HFF-Myc (cell line): ENCODE measurements around the gene TANK.

ENCODE experiments used
- DNase-seq: peaks from one replicate; pipeline ENCODE4 v3.0.0-alpha.2; 2011; ENCODE audit warnings: low read depth; ENCODE audit errors: extremely low read depth
- H3K4me3 ChIP-seq: replicated peaks from 2 replicates; pipeline ENCODE4 v1.5.1; 2011; ENCODE audit warnings: low read depth, mild to moderate bottlenecking, control low read depth, low read length
- CTCF ChIP-seq: IDR thresholded peaks from 2 replicates; pipeline ENCODE4 v1.5.1; 2012; ENCODE audit warnings: mild to moderate bottlenecking, low read depth, low read length, control low read depth; ENCODE audit errors: missing control alignments

TANK gene

GRCh38 chr2:161206471-161207032, 46.3 kb downstream of the TANK start:
- no peak for TF ChIP-seq CTCF
- H3K4me3 ChIP-seq = no peak overlapping the region
- no peak for DNase-seq

GRCh38 chr2:161207941-161208340, 47.7 kb downstream of the TANK start:
- H3K4me3 ChIP-seq = no peak overlapping the region
- TF ChIP-seq CTCF = no peak
- no peak for DNase-seq

- TF ChIP-seq CTCF = no peak
- no peak overlapping the region for H3K4me3 ChIP-seq
- DNase-seq = peak; percentile 66
Observed at GRCh38 chr2:161208527-161209139, 48.4 kb downstream of the TANK start.

- no peak for TF ChIP-seq CTCF
- no peak overlapping the region for H3K4me3 ChIP-seq
- no peak for DNase-seq
Observed at GRCh38 chr2:161209902-161210301, 49.7 kb downstream of the TANK start.

- TF ChIP-seq CTCF = no peak
- no peak for DNase-seq
- no peak overlapping the region for H3K4me3 ChIP-seq
Observed at GRCh38 chr2:161217597-161218185, 57.5 kb downstream of the TANK start.

GRCh38 chr2:161219211-161219610, 59.0 kb downstream of the TANK start:
- no peak for DNase-seq
- no peak for TF ChIP-seq CTCF
- H3K4me3 ChIP-seq = no peak overlapping the region

- H3K4me3 ChIP-seq = no peak overlapping the region
- DNase-seq = no peak
- TF ChIP-seq CTCF = peak; percentile 35
Observed at GRCh38 chr2:161223139-161223732, 63.0 kb downstream of the TANK start.
